GM12875 (cell line): ENCODE measurements around the gene CBLN3.

Source experiments
- H3K4me3 ChIP-seq: one replicate; pipeline ENCODE4 v1.5.1; 2011; ENCODE audit warnings: low read depth, low read length, control low read depth
- CTCF ChIP-seq: IDR thresholded peaks from 2 replicates; pipeline ENCODE4 v1.5.1; 2011; ENCODE audit warnings: low read depth, mild to moderate bottlenecking, control low read depth, inconsistent platforms, low read length, moderate library complexity, borderline replicate concordance; ENCODE audit not compliant: insufficient read depth

Gene CBLN3

GRCh38 chr14:24427537-24428508 lies 1.6 kb downstream of the CBLN3 start:
- H3K4me3 ChIP-seq = no peak overlapping the region
- TF ChIP-seq CTCF = no peak

GRCh38 chr14:24426912-24427536 lies 2.4 kb downstream of the CBLN3 start:
- TF ChIP-seq CTCF = no peak
- H3K4me3 ChIP-seq = no peak overlapping the region

- H3K4me3 ChIP-seq = no peak overlapping the region
- TF ChIP-seq CTCF = no peak
Measured at GRCh38 chr14:24426150-24426911, 3.1 kb downstream of the CBLN3 start.

GRCh38 chr14:24425704-24426103 lies 3.8 kb downstream of the CBLN3 start:
- TF ChIP-seq CTCF = no peak
- no peak overlapping the region for H3K4me3 ChIP-seq

- no peak overlapping the region for H3K4me3 ChIP-seq
- no peak for TF ChIP-seq CTCF
Measured at GRCh38 chr14:24422694-24423601, 6.5 kb downstream of the CBLN3 start.

- no peak for TF ChIP-seq CTCF
- H3K4me3 ChIP-seq = no peak overlapping the region
Measured at GRCh38 chr14:24422261-24422660, 7.2 kb downstream of the CBLN3 start.
